Gastrocnemius medialis (tissue), 4 donors: ENCODE measurements around the gene AIG1.

Experiments
- CTCF ChIP-seq, 5 experiments: fragments of 450-650 bp in 3 of 5; fragments of 200-600 bp in 2 of 5; sonication (generic) in 2 of 5; IDR thresholded peaks in 4 of 5; conservative IDR thresholded peaks in 1 of 5; 1 replicate in 4 of 5; 2 replicates in 1 of 5; pipeline ENCODE4 v1.5.1; 2016 to 2019; ENCODE audit warnings: antibody characterized with exemption in 5 of 5, mild to moderate bottlenecking in 3 of 5, moderate library complexity in 3 of 5
- POLR2A ChIP-seq, 2 donors: fragments of 450-650 bp; IDR thresholded peaks; one replicate each; pipeline ENCODE4 v1.6.1; 2017; ENCODE audit warnings: antibody characterized with exemption in 2 of 2, mild to moderate bottlenecking in 2 of 2, moderate library complexity in 2 of 2

- TF ChIP-seq CTCF (IDR thresholded peaks at IDR 0.05 in 4 of 5, conservative IDR thresholded peaks at IDR 0.05 in 1 of 5) (no peak), POLR2A (IDR thresholded peaks at IDR 0.05) (no peak)
Measured at GRCh38 chr6:143206550-143206949, 145.9 kb downstream of the AIG1 start.
